Measurements from ENCODE around the gene LRCH3. TPM values are rescaled to one million over a fixed set of nuclear protein-coding genes. Genes with fewer than 3 reads are reported as not detected.
A peak's percentile ranks its signal among the peaks of the same experiment; 100 is the strongest.
"Not testable (repeated sequence)": the region's sequence is repeated elsewhere in the genome, so short reads cannot be mapped to it uniquely, and the experiment has no call there.

The LRCH3 gene
- total and polyA plus RNA-seq, 8 donors: 5.4 to 26.1 (median 13.9) TPM

GRCh38 chr3:197899833-197900478 is 108.9 kb downstream of the LRCH3 start:
- Histone ChIP-seq H3K4me3 (no peak overlapping the region), H3K36me3 (no peaks in the 10 kb centered on the region), H3K27me3 (no peaks in the 10 kb centered on the region), H3K27ac (no peak overlapping the region), H3K9me3 (no peaks in the 10 kb centered on the region), H3K4me1 (no peaks in the 10 kb centered on the region)
- ATAC-seq: peak in 2 of 4 donors; percentile 20 to 40
- 80 to 87% methylated on average over 20 of the region's 20 CpGs for WGBS, 2 donors
- intact Hi-C loops (cut with DNase I): no loop called here
- no peak for FAIRE-seq
- DNase-seq: peak in 1 of 6 donors; percentile 55
- TF ChIP-seq CTCF (IDR thresholded peaks at IDR 0.05): no peak

DNA sequence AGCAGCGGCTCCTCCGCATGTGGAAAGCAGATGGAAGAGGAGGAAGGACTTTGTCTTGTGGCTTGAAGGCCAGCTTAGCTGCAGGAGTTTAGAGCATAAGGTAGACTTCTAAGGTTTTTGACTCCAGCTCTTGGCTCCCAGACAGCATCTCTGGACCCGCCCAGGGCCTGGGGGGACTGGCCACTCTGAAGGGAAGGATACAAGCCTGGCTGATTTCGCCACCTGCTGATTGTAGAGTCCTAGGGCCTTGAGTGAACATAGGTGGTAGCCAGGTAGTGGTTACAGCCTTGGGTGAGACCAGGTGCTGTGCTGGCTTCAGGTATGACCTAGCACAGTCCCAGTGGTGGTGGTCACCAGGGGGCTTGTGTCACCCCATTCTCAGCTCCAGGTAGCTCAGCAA is 110.6 kb downstream of the LRCH3 start:
- no peak for ATAC-seq
- TF ChIP-seq CTCF (IDR thresholded peaks at IDR 0.05): no peak
- Histone ChIP-seq H3K27ac (no peak overlapping the region), H3K36me3 (no peaks in the 10 kb centered on the region), H3K4me1 (peaks cover 0 to 3% (median 0%) of the 10 kb centered on the region in 3 donors), H3K27me3 (no peaks in the 10 kb centered on the region), H3K9me3 (no peaks in the 10 kb centered on the region), H3K4me3 (no peak overlapping the region)
- intact Hi-C loops (cut with DNase I): no loop called here
- no peak for FAIRE-seq
- WGBS, 2 donors: 83 to 95% methylated on average over 4 of the region's 4 CpGs
- DNase-seq: no peak

- intact Hi-C loops (cut with DNase I): no loop called here
- H3K36me3 ChIP-seq: no peaks in the 10 kb centered on the region
- no peaks in the 10 kb centered on the region for H3K27me3 ChIP-seq
- no peak overlapping the region for H3K27ac ChIP-seq
- H3K4me1 ChIP-seq: peaks cover 0 to 3% (median 0%) of the 10 kb centered on the region in 3 donors
- 11 to 12% methylated on average over 17 of the region's 17 CpGs for WGBS, 2 donors
- no peak overlapping the region for H3K4me3 ChIP-seq
- no peaks in the 10 kb centered on the region for H3K9me3 ChIP-seq
- FAIRE-seq (no peak), ATAC-seq (peak; percentile 84 to 100 (median 98)), DNase-seq (peak; percentile 75 to 88 (median 86))
- peak; percentile 56 to 94 (median 74) for TF ChIP-seq CTCF (IDR thresholded peaks at IDR 0.05)
Observed at GRCh38 chr3:197906023-197906849, 115.2 kb downstream of the LRCH3 start.

- WGBS, 2 donors: 32 to 47% methylated on average over 3 of the region's 3 CpGs
- H3K27me3 ChIP-seq: no peaks in the 10 kb centered on the region
- no peak overlapping the region for H3K27ac ChIP-seq
- DNase-seq (no peak), FAIRE-seq (no peak), ATAC-seq (no peak)
- H3K4me1 ChIP-seq: peaks cover 0 to 3% (median 0%) of the 10 kb centered on the region in 3 donors
- H3K4me3 ChIP-seq: no peak overlapping the region
- H3K36me3 ChIP-seq: no peaks in the 10 kb centered on the region
- no peak for TF ChIP-seq CTCF (IDR thresholded peaks at IDR 0.05)
- intact Hi-C loops (cut with DNase I): no loop called here
- H3K9me3 ChIP-seq: no peaks in the 10 kb centered on the region
Observed at GRCh38 chr3:197906850-197907187, 115.8 kb downstream of the LRCH3 start.

GRCh38 chr3:197907196-197907595 is 116.1 kb downstream of the LRCH3 start:
- H3K27me3 ChIP-seq: no peaks in the 10 kb centered on the region
- intact Hi-C loops (cut with DNase I): no loop called here
- no peaks in the 10 kb centered on the region for H3K9me3 ChIP-seq
- peaks cover 0 to 3% (median 0%) of the 10 kb centered on the region in 3 donors for H3K4me1 ChIP-seq
- no peak for TF ChIP-seq CTCF (IDR thresholded peaks at IDR 0.05)
- no peak overlapping the region for H3K4me3 ChIP-seq
- H3K27ac ChIP-seq: no peak overlapping the region
- DNase-seq (no peak), FAIRE-seq (no peak), ATAC-seq (no peak)
- 55% methylated on average over 2 of the region's 2 CpGs for WGBS, 2 donors
- H3K36me3 ChIP-seq: no peaks in the 10 kb centered on the region

- H3K4me3 ChIP-seq; H3K27ac ChIP-seq; H3K9me3 ChIP-seq; H3K4me1 ChIP-seq; FAIRE-seq; DNase-seq; intact Hi-C loops (cut with DNase I); H3K27me3 ChIP-seq; ATAC-seq; H3K36me3 ChIP-seq: not testable (repeated sequence)
- WGBS, 2 donors: 85 to 94% methylated on average over 2 of the region's 2 CpGs
Observed at GRCh38 chr3:197908550-197908949, 117.5 kb downstream of the LRCH3 start.
